Type B pancreatic cell (in vitro differentiated cells): Measurements from ENCODE around the gene BAZ2B. TPM values are rescaled to one million over a fixed set of nuclear protein-coding genes. Genes with fewer than 3 reads are reported as not detected.
"Not testable (repeated sequence)": the region's sequence is repeated elsewhere in the genome, so short reads cannot be mapped to it uniquely, and the experiment has no call there.

Source experiments
- DNase-seq: peaks from one replicate; pipeline ENCODE4 v3.0.0; 2021; ENCODE audit warnings: mixed read lengths; ENCODE audit not compliant: unreplicated experiment; ENCODE audit errors: extremely low spot score
- H3K27ac Mint-ChIP-seq: 2 replicates; pipeline ENCODE4 v1.8.0; 2021; ENCODE audit warnings: mild to moderate bottlenecking, mixed read lengths
- H3K27me3 Mint-ChIP-seq: 2 replicates; pipeline ENCODE4 v1.8.0; 2021; ENCODE audit warnings: mixed read lengths
- H3K36me3 Mint-ChIP-seq: 2 replicates; pipeline ENCODE4 v1.8.0; 2021; ENCODE audit warnings: mixed read lengths
- H3K4me1 Mint-ChIP-seq: one replicate; pipeline ENCODE4 v1.8.0; 2021; ENCODE audit warnings: mixed read lengths; ENCODE audit not compliant: unreplicated experiment
- H3K4me3 Mint-ChIP-seq: 2 replicates; pipeline ENCODE4 v1.8.0; 2021; ENCODE audit warnings: mild to moderate bottlenecking, mixed read lengths
- H3K9me3 Mint-ChIP-seq: 2 replicates; pipeline ENCODE4 v1.8.0; 2021; ENCODE audit warnings: mixed read lengths
- total RNA-seq: library from RNA; stranded (reverse); gene quantifications from 2 replicates; pipeline ENCODE4 v1.2.1, GENCODE V29; 2021; ENCODE audit warnings: low replicate concordance
- TF ChIP-seq, protein P1 (sequence below): fragments of 200-600 bp; sonication (generic); conservative IDR thresholded peaks from 2 replicates; pipeline ENCODE4 v1.5.0; 2021; ENCODE audit warnings: antibody characterized with exemption, mild to moderate bottlenecking

BAZ2B gene
- total RNA-seq, 1 donor from 2014 or later: 80.4 TPM

DNA sequence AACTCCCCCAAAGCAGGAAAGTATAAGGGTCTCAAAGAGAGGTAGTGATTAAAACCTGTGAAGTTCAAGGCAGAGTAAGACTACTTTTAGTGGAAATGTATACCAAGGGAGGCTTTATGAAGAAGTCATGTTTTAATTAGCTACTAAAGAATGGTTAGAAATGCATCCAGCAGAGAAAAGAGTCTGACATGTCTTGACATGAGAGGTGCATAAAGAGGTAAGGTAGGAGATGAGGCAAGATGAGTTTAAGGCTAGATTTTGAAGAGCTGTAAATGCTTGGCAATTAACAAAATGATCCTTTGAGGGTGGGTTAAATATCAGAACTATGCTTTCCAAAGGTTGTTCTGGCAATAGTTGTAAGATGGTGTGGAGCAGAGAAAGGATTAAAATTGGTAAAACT, 241.1 kb downstream of the BAZ2B start:
- no peaks in the 10 kb centered on the region for H3K27me3 Mint-ChIP-seq
- no peaks in the 10 kb centered on the region for H3K4me1 Mint-ChIP-seq
- no peaks in the 10 kb centered on the region for H3K9me3 Mint-ChIP-seq
- TF ChIP-seq, protein P1, sequence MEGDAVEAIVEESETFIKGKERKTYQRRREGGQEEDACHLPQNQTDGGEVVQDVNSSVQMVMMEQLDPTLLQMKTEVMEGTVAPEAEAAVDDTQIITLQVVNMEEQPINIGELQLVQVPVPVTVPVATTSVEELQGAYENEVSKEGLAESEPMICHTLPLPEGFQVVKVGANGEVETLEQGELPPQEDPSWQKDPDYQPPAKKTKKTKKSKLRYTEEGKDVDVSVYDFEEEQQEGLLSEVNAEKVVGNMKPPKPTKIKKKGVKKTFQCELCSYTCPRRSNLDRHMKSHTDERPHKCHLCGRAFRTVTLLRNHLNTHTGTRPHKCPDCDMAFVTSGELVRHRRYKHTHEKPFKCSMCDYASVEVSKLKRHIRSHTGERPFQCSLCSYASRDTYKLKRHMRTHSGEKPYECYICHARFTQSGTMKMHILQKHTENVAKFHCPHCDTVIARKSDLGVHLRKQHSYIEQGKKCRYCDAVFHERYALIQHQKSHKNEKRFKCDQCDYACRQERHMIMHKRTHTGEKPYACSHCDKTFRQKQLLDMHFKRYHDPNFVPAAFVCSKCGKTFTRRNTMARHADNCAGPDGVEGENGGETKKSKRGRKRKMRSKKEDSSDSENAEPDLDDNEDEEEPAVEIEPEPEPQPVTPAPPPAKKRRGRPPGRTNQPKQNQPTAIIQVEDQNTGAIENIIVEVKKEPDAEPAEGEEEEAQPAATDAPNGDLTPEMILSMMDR: no peak
- H3K4me3 Mint-ChIP-seq: no peak overlapping the region
- peaks cover 14% of the 10 kb centered on the region for H3K36me3 Mint-ChIP-seq
- DNase-seq: no peak
- no peak overlapping the region for H3K27ac Mint-ChIP-seq

DNA sequence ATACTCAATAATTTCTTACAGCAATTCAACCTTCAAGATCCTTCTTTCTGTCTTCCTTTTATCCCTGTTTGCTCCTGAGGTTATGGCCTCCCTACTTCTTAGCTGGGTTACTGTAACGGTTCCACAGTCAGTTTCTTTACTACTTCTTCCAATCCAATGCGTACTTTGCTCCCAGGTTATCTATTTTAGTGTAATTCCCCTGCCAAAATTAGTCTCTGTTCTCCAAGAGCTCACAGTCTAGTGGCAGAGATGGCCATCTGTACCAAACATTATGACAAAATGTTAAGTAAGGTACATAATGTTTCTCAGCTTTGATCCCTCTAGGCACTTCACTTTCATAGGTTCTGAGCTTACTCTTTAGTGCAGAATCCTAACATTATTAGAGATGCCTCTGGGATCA, 244.8 kb downstream of the BAZ2B start:
- Mint-ChIP-seq H3K27ac (no peak overlapping the region), H3K36me3 (peaks cover 27% of the 10 kb centered on the region), H3K4me1 (no peaks in the 10 kb centered on the region), H3K27me3 (no peaks in the 10 kb centered on the region), H3K9me3 (no peaks in the 10 kb centered on the region), H3K4me3 (no peak overlapping the region)
- TF ChIP-seq, protein P1: no peak
- DNase-seq: no peak

DNA sequence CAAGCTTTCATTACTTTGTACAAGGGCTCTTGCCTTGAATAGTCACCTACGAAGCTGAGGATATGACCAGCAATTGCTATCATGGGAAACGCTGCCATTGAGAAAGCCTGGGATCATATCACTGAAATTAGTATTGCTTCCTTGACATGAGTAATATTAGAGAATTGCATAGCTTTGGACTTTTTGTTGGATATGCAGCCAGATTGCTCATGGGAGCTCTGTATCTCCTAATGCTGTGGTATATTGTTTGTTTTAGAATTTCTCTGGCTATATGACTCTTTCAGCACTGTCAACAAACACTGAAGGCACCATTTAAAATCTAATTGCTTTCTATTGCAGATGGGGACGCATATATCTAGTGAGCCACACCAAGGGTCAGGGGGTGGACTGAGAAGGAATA, 249.8 kb downstream of the BAZ2B start:
- Mint-ChIP-seq H3K27me3 (no peaks in the 10 kb centered on the region), H3K27ac (no peak overlapping the region), H3K4me1 (no peaks in the 10 kb centered on the region), H3K4me3 (no peak overlapping the region), H3K9me3 (no peaks in the 10 kb centered on the region), H3K36me3 (peaks cover 44% of the 10 kb centered on the region)
- TF ChIP-seq, protein P1: no peak
- no peak for DNase-seq

DNA sequence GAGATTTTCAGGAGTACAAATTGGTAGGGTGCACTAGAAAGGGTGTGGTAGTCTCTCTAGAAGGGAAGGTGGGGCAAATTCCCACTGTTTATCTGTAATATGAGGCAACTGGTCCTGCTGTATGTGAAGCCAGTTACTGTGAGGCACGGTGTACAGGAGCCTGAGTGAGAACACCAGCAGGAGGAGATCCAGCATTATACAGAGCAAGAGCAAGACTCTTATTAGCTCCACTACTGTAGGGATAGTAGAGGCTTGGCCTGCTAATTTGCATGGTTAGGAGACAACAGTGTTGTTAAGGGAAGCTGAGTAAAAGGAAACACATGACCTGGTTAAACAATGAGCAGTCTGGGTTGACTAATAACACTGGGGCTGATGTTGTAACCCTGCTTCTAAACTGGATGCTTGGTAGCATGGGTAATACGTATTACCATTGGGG, 253.5 kb downstream of the BAZ2B start:
- Mint-ChIP-seq H3K27ac (no peak overlapping the region), H3K4me1 (peaks cover 5% of the 10 kb centered on the region), H3K4me3 (no peak overlapping the region), H3K27me3 (no peaks in the 10 kb centered on the region), H3K36me3 (peaks cover 58% of the 10 kb centered on the region), H3K9me3 (no peaks in the 10 kb centered on the region)
- no peak for DNase-seq
- TF ChIP-seq, protein P1: no peak

DNA sequence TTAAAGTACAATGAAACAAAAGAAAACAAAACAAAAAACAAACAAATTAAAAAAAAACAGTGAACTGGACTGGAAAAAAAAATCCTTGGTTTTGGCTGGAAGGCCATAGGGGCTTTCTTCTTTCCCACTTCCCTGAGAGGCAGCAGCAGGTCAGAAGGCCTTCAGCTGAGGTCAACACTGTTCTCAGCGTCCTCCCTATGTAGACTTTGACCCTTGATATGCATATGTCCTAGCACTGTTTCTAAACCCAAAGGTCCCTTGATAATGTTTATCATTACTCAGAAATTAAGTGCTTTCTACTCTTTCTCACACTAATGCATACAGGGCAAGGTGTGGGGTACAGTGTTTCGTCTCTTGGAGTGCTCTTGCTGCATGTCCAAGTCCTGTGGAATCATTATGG, 254.3 kb downstream of the BAZ2B start:
- Mint-ChIP-seq H3K27ac (no peak overlapping the region), H3K4me1 (peaks cover 8% of the 10 kb centered on the region), H3K36me3 (peaks cover 63% of the 10 kb centered on the region), H3K9me3 (peaks cover 3% of the 10 kb centered on the region), H3K4me3 (no peak overlapping the region), H3K27me3 (no peaks in the 10 kb centered on the region)
- DNase-seq: no peak
- TF ChIP-seq, protein P1: no peak

DNA sequence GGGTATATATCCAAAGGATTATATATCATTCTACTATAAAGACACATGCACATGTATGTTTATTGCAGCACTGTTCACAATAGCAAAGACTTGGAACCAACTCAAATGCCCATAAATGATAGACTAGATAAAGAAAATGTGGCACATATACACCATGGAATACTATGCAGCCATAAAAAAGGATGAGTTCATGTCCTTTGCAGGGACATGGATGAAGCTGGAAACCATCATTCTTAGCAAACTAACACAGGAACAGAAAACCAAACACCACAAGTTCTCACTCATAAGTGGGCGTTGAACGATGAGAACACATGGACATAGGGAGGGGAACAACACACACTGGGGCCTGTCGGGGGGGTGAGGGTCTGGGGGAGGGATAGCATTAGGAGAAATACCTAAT, 254.7 kb downstream of the BAZ2B start:
- H3K4me1 Mint-ChIP-seq: peaks cover 10% of the 10 kb centered on the region
- not testable (repeated sequence) for H3K27me3 Mint-ChIP-seq, H3K27ac Mint-ChIP-seq, H3K4me3 Mint-ChIP-seq, H3K9me3 Mint-ChIP-seq, DNase-seq
- H3K36me3 Mint-ChIP-seq: peaks cover 68% of the 10 kb centered on the region
